ENCODE results near the gene SPEF2. TPM values are rescaled to one million over a fixed set of nuclear protein-coding genes. Genes with fewer than 3 reads are reported as not detected.

SPEF2 gene
- total and polyA plus RNA-seq, 2 of the 13 experiments (the other 11 are each of a cell fraction or from before 2014, with no cell fraction given), result 1.5 to 2.3 TPM

DNA sequence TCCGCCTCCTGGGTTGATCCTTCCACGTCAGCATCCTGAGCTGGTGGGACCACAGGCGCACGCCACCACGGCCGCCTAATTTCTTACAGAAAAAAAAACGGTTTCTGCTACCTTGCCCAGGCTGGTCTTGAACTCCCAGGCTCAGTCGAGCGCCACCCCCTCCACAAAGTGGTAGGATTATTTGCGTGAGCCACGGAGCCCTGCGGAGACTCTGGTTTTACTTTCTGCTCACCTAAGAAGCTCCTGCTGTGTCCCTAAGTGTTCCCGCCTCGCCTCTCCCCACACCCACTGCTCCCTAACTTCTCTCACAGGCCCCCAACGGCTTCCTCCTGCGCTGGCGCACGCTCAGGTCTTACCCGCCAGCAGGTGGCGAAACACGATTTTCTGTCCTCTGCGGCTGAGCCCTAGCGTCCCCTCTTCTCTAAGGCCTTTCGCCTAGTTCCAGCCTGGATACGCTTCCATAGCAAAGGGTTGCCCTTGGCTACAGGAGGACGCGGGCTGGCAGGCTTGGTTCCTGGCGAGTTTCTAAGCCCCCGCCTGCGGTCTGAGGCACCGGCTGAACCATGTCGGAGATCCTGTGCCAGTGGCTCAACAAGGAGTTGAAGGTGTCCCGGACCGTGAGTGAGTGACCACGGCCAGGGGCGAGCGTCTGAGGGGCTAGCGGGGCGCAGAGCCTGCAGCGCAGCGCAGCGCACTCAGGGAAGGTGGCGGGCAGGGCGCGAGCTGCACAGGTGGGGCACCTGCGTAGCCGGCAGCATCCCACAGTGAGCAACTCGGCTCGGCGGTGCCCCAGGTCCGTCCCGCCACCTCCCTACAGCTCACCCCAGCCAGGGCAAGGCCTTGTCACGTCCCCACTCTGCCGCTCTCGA lies at the start of gene SPEF2 (continued):
- TF ChIP-seq KDM5B (CRISPR knock-in tag; IDR thresholded peaks at IDR 0.05; ENCODE audit: borderline replicate concordance) (peak; percentile 66; the same call in 1 of the 2 replicates), HOXD1 (CRISPR knock-in tag; IDR thresholded peaks at IDR 0.05) (0 out of 2 replicates have a peak, but pooled peaks have one; percentile 39), RFX5 (IDR thresholded peaks at IDR 0.05; ENCODE audit: low read depth, low read length) (peak; percentile 35; the same call in 1 of the 2 replicates), RXRB (CRISPR knock-in tag; IDR thresholded peaks at IDR 0.05; ENCODE audit: borderline replicate concordance) (peak; percentile 86), KAT2B (IDR thresholded peaks at IDR 0.05; ENCODE audit: borderline replicate concordance, low read depth, low read length) (no peak), SRY (CRISPR knock-in tag; IDR thresholded peaks at IDR 0.05) (peak; percentile 80; the same call in 1 of the 2 replicates), TIGD3 (CRISPR knock-in tag; IDR thresholded peaks at IDR 0.05; ENCODE audit: borderline replicate concordance) (0 out of 2 replicates have a peak, but pooled peaks have one; percentile 61), HDAC1 (CRISPR knock-in tag; IDR thresholded peaks at IDR 0.05) (peak; percentile 97), SALL1 (CRISPR knock-in tag; IDR thresholded peaks at IDR 0.05) (peak; percentile 78), TRIM24 (CRISPR knock-in tag; IDR thresholded peaks at IDR 0.05) (no peak), SPEN (CRISPR knock-in tag; IDR thresholded peaks at IDR 0.05; ENCODE audit: low read depth) (peak; percentile 79), SMAD3 (CRISPR knock-in tag; IDR thresholded peaks at IDR 0.05) (0 out of 2 replicates have a peak, but pooled peaks have one; percentile 15), FOXK1 (CRISPR knock-in tag; IDR thresholded peaks at IDR 0.05; ENCODE audit: borderline replicate concordance, low read depth) (peak; percentile 47; the same call in 1 of the 2 replicates), ISL2 (CRISPR knock-in tag; IDR thresholded peaks at IDR 0.05) (peak; percentile 10), TAF1 (CRISPR knock-in tag; IDR thresholded peaks at IDR 0.05) (peak; percentile 36; the same call in 1 of the 2 replicates), HNRNPLL (IDR thresholded peaks at IDR 0.05; ENCODE audit: low read depth, low read length, poor library complexity, severe bottlenecking) (peak; percentile 95), PLRG1 (conservative IDR thresholded peaks at IDR 0.05) (no peak), FOXA3 (CRISPR knock-in tag; IDR thresholded peaks at IDR 0.05) (peak; percentile 43), ZNF30 (CRISPR knock-in tag; IDR thresholded peaks at IDR 0.05) (no peak), ZNF274 (CRISPR knock-in tag; IDR thresholded peaks at IDR 0.05) (no peak)
- TF ChIP-seq, protein P1, sequence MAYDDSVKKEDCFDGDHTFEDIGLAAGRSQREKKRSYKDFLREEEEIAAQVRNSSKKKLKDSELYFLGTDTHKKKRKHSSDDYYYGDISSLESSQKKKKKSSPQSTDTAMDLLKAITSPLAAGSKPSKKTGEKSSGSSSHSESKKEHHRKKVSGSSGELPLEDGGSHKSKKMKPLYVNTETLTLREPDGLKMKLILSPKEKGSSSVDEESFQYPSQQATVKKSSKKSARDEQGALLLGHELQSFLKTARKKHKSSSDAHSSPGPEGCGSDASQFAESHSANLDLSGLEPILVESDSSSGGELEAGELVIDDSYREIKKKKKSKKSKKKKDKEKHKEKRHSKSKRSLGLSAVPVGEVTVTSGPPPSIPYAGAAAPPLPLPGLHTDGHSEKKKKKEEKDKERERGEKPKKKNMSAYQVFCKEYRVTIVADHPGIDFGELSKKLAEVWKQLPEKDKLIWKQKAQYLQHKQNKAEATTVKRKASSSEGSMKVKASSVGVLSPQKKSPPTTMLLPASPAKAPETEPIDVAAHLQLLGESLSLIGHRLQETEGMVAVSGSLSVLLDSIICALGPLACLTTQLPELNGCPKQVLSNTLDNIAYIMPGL (CRISPR knock-in tag; IDR thresholded peaks at IDR 0.05; ENCODE audit: borderline replicate concordance in 1 of 2, low read depth in 1 of 2), result peak; percentile 89 to 94
- TF ChIP-seq, protein P2, sequence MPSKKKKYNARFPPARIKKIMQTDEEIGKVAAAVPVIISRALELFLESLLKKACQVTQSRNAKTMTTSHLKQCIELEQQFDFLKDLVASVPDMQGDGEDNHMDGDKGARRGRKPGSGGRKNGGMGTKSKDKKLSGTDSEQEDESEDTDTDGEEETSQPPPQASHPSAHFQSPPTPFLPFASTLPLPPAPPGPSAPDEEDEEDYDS (CRISPR knock-in tag; IDR thresholded peaks at IDR 0.05), result peak; percentile 61; the same call in 1 of the 2 replicates
- TF ChIP-seq, protein P3, sequence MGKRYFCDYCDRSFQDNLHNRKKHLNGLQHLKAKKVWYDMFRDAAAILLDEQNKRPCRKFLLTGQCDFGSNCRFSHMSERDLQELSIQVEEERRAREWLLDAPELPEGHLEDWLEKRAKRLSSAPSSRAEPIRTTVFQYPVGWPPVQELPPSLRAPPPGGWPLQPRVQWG (CRISPR knock-in tag; IDR thresholded peaks at IDR 0.05; ENCODE audit: borderline replicate concordance, low read depth), result no peak
- TF ChIP-seq, protein P4, sequence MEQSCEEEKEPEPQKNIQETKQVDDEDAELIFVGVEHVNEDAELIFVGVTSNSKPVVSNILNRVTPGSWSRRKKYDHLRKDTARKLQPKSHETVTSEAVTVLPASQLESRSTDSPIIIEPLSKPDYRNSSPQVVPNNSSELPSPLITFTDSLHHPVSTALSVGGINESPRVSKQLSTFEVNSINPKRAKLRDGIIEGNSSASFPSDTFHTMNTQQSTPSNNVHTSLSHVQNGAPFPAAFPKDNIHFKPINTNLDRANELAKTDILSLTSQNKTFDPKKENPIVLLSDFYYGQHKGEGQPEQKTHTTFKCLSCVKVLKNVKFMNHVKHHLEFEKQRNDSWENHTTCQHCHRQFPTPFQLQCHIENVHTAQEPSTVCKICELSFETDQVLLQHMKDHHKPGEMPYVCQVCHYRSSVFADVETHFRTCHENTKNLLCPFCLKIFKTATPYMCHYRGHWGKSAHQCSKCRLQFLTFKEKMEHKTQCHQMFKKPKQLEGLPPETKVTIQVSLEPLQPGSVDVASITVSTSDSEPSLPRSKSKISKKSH (CRISPR knock-in tag; IDR thresholded peaks at IDR 0.05; ENCODE audit: borderline replicate concordance), result peak; percentile 50; the same call in 1 of the 2 replicates
